Measurements from ENCODE around the gene CNTNAP4.

GRCh38 chr16:76228546-76229146 is 48.6 kb upstream of the CNTNAP4 start:
- TF ChIP-seq CTCF (optimal IDR thresholded peaks at IDR 0.05 in 1 of 3, IDR thresholded peaks at IDR 0.05 in 1 of 3, conservative IDR thresholded peaks at IDR 0.05 in 1 of 3; ENCODE audit: extremely low read depth in 1 of 3, insufficient read depth in 2 of 3, low read length in 3 of 3) (no peak), EZH2 (IDR thresholded peaks at IDR 0.05; ENCODE audit: low read length) (no peak)

All from keratinocyte (primary cell).